Stomach (tissue), 9 donors: ENCODE results near the gene GBP2. TPM values are rescaled to one million over a fixed set of nuclear protein-coding genes. Genes with fewer than 3 reads are reported as not detected.

ENCODE experiments used
- DNase-seq, 2 donors: peaks; one replicate each; pipeline versions ENCODE4 v3.0.0 to v3.0.0-alpha.2; 2013 to 2019
- H3K27ac ChIP-seq, 5 donors: fragments of 200-600 bp in 4 of 5; sonication (generic) in 4 of 5; one replicate each; pipeline ENCODE4 v1.5.1; 2013 to 2019; ENCODE audit warnings: mild to moderate bottlenecking in 1 of 5, moderate library complexity in 1 of 5
- H3K27me3 ChIP-seq, 3 donors: fragments of 200-600 bp; sonication (generic); one replicate each; pipeline ENCODE4 v1.5.1; 2017 to 2019; ENCODE audit warnings: mixed run types in 1 of 3
- H3K36me3 ChIP-seq, 4 donors: fragments of 200-600 bp; sonication (generic); 1 replicate in 3 of 4; 2 replicates in 1 of 4; pipeline ENCODE4 v1.5.1; 2016 to 2019
- H3K4me1 ChIP-seq, 4 donors: fragments of 200-600 bp; sonication (generic); one replicate each; pipeline ENCODE4 v1.5.1; 2016 to 2019
- H3K4me3 ChIP-seq, 4 donors: fragments of 200-600 bp; sonication (generic) in 3 of 4; one replicate each; pipeline ENCODE4 v1.5.1; 2016 to 2019; ENCODE audit warnings: mild to moderate bottlenecking in 1 of 4
- H3K9me3 ChIP-seq, 4 donors: fragments of 200-600 bp; sonication (generic); one replicate each; pipeline ENCODE4 v1.5.1; 2016 to 2019
- CTCF ChIP-seq, 7 experiments: fragments of 450-650 bp in 4 of 7; fragments of 200-600 bp in 3 of 7; sonication (generic) in 3 of 7; IDR thresholded peaks; one replicate each; pipeline ENCODE4 v1.5.1; 2016 to 2019; ENCODE audit warnings: antibody characterized with exemption in 7 of 7, control low read depth in 2 of 7, mild to moderate bottlenecking in 1 of 7
- EP300 ChIP-seq: sonication (generic); formaldehyde crosslinking; IDR thresholded peaks from one replicate; pipeline ENCODE4 v1.6.1; 2017; ENCODE audit warnings: antibody characterized with exemption
- POLR2A ChIP-seq, 4 donors: fragments of 450-650 bp; IDR thresholded peaks; one replicate each; pipeline ENCODE4 v1.6.1; 2016; ENCODE audit warnings: antibody characterized with exemption in 4 of 4, control low read depth in 2 of 4, mild to moderate bottlenecking in 1 of 4, moderate library complexity in 1 of 4
- POLR2AphosphoS5 ChIP-seq, 3 donors: sonication (generic); formaldehyde crosslinking; IDR thresholded peaks; one replicate each; pipeline ENCODE4 v1.6.1; 2016; ENCODE audit warnings: antibody characterized with exemption in 3 of 3
- WGBS, 5 donors: extraction: QIAGEN DNeasy Blood & Tissue Kit in 3 of 5; methylation state at CpG; one replicate each; pipeline versions ENCODE4 v1.1.5 to v1.1.7; 2013 to 2018; 5-methylcytosine and 5-hydroxymethylcytosine counted together
- intact Hi-C: fragments of 100-400 bp; cut with DNase I; formaldehyde crosslinking; loops from one replicate; pipeline ENCODE4 v1.15.1; 2023; ENCODE audit warnings: low total_unique reads
- polyA plus RNA-seq, 3 donors: library from polyadenylated mRNA; stranded (reverse); fragments of 200-250 nt; gene quantifications; one replicate each; pipeline ENCODE4 v1.2.3, GENCODE V29; 2013
- total RNA-seq, 5 donors: library from RNA; depleted of rRNA; stranded (reverse); fragments of >200 nt; gene quantifications; one replicate each; pipeline versions ENCODE4 v1.1.0 to v1.2.3, GENCODE V29; 2014 to 2016
- donor health status: healthy with polysubstance abuse.
- donor health status: Bipolar disorder and iron deficiency.
- donor health status: healthy.

Gene GBP2
- total and polyA plus RNA-seq, 8 donors: 21.0 to 119 (median 63.1) TPM

GRCh38 chr1:89147678-89148658 is 22.1 kb upstream of the GBP2 start:
- DNase-seq: peak in 1 of 2 donors; percentile 12
- Histone ChIP-seq H3K36me3 (no peaks in the 10 kb centered on the region), H3K4me3 (no peak overlapping the region), H3K4me1 (peaks cover 0 to 3% (median 0%) of the 10 kb centered on the region in 4 donors), H3K27ac (no peak overlapping the region), H3K27me3 (no peaks in the 10 kb centered on the region), H3K9me3 (no peaks in the 10 kb centered on the region)
- WGBS, 5 donors: 67 to 85% (median 79%) methylated on average over 3 of the region's 3 CpGs
- intact Hi-C loops: no loop called here
- TF ChIP-seq EP300 (no peak), CTCF (IDR thresholded peaks at IDR 0.05) (no peak), POLR2AphosphoS5 (IDR thresholded peaks at IDR 0.05) (no peak), POLR2A (IDR thresholded peaks at IDR 0.05) (no peak)

GRCh38 chr1:89146721-89147120 is 20.8 kb upstream of the GBP2 start:
- TF ChIP-seq EP300: no peak
- no peak for TF ChIP-seq POLR2A (IDR thresholded peaks at IDR 0.05)
- no peak for TF ChIP-seq POLR2AphosphoS5 (IDR thresholded peaks at IDR 0.05)
- TF ChIP-seq CTCF (IDR thresholded peaks at IDR 0.05): no peak
- Histone ChIP-seq H3K4me3 (no peak overlapping the region), H3K4me1 (peaks cover 0 to 3% (median 0%) of the 10 kb centered on the region in 4 donors), H3K9me3 (no peaks in the 10 kb centered on the region), H3K27ac (no peak overlapping the region), H3K36me3 (no peaks in the 10 kb centered on the region), H3K27me3 (no peaks in the 10 kb centered on the region)
- WGBS, 5 donors: 57 to 83% (median 72%) methylated on average over 3 of the region's 3 CpGs
- DNase-seq: no peak
- intact Hi-C loops: no loop called here

- intact Hi-C loops: no loop called here
- Histone ChIP-seq H3K9me3 (no peaks in the 10 kb centered on the region), H3K4me1 (peaks cover 0 to 3% (median 0%) of the 10 kb centered on the region in 4 donors), H3K4me3 (no peak overlapping the region), H3K27ac (no peak overlapping the region), H3K36me3 (no peaks in the 10 kb centered on the region), H3K27me3 (no peaks in the 10 kb centered on the region)
- WGBS, 5 donors: 83 to 96% (median 86%) methylated on average over 2 of the region's 2 CpGs
- TF ChIP-seq POLR2A (IDR thresholded peaks at IDR 0.05) (no peak), CTCF (IDR thresholded peaks at IDR 0.05) (no peak), EP300 (no peak), POLR2AphosphoS5 (IDR thresholded peaks at IDR 0.05) (no peak)
- no peak for DNase-seq
Measured at GRCh38 chr1:89143484-89143883, 17.6 kb upstream of the GBP2 start.

- Histone ChIP-seq H3K9me3 (no peaks in the 10 kb centered on the region), H3K4me1 (no peaks in the 10 kb centered on the region), H3K27ac (no peak overlapping the region), H3K36me3 (no peaks in the 10 kb centered on the region), H3K4me3 (no peak overlapping the region), H3K27me3 (no peaks in the 10 kb centered on the region)
- TF ChIP-seq CTCF (IDR thresholded peaks at IDR 0.05): no peak
- TF ChIP-seq POLR2A (IDR thresholded peaks at IDR 0.05): no peak
- TF ChIP-seq POLR2AphosphoS5 (IDR thresholded peaks at IDR 0.05): no peak
- TF ChIP-seq EP300: no peak
- WGBS, 5 donors: 92 to 94% (median 93%) methylated on average over 4 of the region's 4 CpGs
- no peak for DNase-seq
- intact Hi-C loops: no loop called here
Measured at GRCh38 chr1:89142160-89142559, 16.2 kb upstream of the GBP2 start.
